ENCODE results near the gene NMT2.

The NMT2 gene

DNA sequence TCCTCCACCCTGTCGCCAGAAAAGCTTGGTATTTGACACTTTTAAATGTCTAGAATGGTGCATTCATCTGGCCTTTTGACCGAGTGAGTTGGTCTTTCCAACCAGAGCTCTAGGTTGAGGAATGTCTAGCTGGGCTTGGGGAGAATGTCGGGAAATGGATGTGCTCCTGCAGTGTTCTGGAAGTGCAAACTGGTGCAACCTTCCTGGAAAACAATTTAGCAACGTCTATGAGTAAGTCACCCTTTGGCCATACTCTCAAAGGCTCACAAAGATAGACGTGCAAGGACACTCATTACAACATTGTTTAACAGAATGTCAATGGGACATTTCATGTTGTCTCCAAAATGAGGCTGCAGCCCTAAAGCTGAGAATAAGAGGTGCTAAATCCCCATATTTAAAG, 12.2 kb upstream of the NMT2 start:
- DNase-seq, result no peak

- no peak for DNase-seq
Measured at GRCh38 chr10:15176269-15176668, 7.8 kb upstream of the NMT2 start.

GRCh38 chr10:15175587-15175986, 7.1 kb upstream of the NMT2 start:
- no peak for DNase-seq

DNA sequence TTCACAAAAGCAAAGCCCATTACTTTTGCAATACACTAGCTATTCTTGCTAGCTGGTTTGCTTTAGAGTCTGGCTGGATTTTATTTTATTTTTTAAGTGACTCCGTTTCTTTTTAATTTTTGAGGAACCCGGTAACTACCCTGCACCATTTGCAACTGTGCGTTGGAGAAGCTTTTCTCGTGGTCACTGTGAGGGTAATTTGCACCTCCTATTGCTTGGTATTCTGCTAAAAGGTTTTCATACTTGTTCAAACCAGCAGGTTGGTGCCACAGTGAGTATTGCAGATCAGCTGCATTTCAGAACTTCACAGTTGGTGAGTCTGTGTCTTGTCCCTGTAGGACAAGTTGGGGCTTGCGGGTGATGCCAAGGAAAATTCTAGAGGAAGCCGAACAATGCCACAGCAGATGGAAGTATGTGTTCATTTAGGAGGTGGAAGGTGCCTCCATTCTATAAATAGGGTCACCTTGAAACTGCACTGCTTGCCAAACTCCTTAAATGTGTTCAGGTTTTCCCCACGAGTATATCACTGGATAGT, 3.9 kb upstream of the NMT2 start:
- DNase-seq, result no peak

DNA sequence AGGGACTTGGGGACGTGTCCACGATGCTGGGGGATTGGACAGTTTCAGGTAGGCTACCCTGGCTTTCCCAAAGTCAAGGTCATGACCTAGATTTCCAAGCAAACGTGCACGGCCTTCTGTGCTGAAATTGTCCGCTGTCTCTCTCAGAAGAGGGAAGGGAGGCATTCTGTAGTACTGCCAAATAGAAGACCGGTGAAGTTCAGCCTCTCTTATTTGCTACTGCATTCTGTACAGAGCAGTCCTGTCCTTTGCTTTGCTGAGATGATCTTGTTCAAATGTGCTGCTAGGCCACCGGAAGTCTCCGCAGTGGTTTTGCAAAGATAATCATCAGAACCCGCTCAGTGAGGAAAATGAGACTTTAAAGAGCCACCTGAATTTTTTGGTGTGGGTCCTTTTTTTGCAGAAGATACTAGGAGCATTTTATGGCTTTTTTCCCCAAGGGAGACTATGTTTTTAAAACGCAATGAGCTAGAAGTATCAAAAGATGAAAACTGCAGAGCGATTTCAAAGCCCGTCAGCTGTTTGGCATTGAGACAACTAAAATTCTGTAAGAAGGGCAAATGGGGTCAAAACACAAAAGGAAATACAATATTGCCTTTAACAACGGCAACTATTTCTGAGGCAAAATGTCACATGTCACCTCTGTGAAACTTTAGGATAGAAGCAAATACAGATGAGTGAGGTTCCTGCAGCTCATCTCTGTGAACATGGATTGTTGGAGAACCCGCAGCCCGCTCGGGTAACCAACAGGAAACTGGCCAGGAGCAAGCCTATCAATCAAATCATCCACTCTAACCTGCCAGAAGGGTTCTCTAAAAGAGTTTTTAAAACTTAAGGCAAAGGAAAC, 1.3 kb upstream of the NMT2 start:
- DNase-seq, result no peak

DNA sequence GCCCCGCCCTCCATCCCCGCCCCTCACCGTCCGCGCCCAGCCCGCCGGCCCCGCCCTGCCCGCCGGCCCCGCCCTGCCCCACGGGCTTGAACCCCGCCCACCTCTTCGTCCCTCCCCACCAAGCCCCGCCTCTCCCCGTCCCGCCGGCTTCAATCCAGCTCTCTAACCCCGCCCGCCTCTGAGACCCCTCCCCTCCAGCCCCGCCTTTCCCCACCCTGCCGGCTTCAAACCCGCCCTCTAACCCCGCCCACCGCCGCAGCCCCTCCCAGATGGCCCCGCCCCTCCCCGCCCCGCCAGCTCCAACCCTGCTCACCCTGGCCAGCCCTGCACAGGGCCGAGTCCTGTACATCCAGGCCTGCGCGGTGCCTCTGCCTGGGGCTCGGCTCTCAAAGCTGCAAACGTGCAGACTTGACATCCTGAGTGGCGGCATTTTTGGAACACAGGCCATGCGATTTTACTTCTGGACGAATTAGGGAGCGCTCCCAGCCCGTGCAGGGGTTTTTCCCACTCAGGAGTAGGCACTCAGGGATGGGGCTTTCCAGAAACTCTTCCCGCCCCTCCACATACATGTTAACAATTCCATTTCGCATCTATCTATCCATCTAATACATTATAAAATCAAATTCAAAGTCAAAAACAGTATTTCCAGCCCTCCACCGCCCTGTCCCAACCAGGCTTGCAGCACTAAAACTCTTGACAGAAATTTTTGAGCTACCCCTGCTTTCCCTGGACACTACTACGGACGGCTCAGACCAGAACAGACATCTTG, 477 bp upstream of the NMT2 start:
- DNase-seq, result peak; percentile 97

GRCh38 chr10:15167411-15168290, 842 bp downstream of the NMT2 start:
- DNase-seq, result peak; percentile 36

GRCh38 chr10:15166325-15166724, 2.2 kb downstream of the NMT2 start:
- no peak for DNase-seq

DNA sequence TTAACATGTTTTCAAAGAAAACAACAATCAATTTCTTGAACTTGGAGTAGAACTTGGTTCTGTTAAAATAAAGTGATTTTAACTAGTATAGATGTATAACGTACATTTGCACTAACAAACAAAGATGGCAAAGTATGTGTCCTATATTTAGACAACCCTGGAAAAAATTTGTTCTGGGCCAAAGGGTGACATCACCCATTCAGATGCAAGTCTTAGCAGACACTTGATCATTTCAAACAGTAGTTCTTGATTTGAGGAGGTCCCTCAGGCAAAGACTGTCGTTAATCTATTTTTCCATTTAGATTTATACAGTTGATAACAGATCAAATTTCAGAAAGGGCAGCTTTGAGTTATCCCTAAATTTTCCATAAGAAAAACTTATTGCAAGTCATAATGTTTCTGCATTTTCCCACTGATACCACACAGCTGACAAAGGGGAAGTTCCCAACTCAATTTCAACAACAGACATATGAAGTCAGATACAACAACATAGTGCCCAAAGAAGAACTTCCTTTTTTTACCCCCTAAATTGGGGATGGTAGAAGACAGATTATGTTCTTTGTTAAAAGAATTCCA, 5.2 kb downstream of the NMT2 start:
- DNase-seq, result no peak

DNA sequence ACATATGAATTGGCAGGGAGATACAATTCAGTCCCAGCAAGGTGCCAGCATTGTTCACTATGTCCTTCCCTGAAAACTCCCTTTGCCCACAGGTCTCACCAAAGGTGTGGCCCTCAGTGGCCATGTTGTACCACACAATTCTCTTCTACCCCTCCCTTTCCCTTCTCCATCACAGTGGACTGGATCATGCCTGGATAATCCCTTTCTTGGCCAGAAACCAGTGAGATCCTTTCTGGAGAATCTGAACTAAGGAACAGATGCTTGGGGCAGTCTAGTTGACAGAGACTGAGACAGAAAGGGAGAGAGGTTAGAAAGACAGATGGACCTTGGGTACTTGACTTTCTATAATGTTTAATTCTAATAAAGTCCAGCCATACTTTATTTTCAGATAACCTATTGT, 9.5 kb downstream of the NMT2 start:
- no peak for DNase-seq

DNA sequence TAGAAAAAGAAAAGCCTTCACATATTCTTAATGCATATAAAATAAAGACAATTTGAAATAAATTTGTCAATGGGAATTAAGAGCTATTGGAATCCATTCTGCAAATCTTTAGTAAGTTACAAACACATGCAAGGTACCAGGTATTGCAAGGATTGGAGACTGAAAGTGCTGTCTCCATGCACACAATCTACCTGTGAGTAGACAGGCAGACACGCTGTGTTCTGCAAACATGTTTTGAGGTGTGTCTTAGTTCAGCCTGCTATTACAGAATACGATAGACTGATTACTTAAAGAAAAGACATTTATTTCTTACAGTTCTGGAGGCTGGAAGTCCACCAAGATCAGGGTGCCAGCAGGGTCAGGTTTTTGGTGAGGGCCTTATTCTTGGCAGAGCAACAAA, 10.0 kb downstream of the NMT2 start:
- DNase-seq, result no peak

DNA sequence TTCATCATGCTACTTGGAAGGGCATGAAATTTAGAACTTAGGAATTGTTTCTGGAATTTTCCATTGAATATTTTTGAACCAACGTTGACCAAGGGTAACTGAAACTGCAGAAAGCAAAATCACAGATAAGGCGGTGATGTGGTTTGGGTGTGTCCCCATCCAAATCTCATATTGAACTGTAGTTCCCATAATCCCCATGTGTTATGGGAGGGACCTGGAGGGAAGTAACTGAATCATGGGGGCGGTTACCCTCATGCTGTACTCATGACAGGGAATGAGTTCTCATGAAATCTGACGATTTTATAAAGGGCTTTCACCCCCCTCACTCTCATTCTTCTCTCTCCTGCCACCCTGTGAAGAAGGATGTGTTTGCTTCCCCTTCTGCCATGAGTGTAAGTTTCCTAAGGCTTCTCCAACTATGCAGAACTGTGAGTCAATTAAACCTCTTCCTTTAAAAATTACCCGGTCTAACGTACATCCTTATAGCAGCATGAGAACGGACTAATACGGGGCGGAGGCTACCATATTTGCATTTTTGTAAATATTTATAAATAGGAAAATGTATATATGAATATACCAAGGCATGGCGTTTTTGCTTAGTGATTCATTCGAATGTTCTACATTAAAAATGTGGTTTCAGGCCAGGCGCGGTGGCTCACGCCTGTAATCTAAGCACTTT, 12.4 kb downstream of the NMT2 start:
- no peak for DNase-seq

GRCh38 chr10:15152556-15152955, 15.9 kb downstream of the NMT2 start:
- DNase-seq, result no peak

- DNase-seq, result no peak
Measured at GRCh38 chr10:15150563-15150962, 17.9 kb downstream of the NMT2 start.

DNA sequence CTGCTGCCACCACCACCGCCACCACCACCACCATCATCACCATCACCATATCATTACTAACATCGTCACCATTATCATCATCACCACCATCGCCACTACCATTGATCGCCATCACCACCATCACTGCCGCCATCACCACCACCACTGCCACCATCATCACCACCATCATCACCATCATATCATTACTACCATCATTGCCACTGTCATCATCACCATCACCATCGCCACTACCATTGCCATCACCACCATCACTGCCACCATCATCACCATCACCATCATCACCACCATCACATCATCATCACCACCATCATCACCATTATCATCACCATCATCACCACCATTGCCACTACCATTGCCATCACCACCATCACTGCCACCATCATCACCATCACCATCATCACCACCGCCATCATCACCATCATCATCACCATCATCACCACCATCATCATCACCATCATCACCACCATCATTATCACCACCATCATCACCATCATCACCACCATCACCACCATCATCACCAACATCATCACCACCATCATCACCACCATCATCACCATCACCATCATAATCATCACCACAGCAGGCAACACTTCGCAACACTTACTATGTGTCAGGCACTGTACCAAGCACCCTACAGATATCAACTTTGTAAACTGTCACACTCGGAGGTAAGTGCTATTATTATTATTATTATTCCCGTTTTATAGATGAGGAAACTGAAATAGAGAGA, 19.3 kb downstream of the NMT2 start:
- no peak for DNase-seq

DNA sequence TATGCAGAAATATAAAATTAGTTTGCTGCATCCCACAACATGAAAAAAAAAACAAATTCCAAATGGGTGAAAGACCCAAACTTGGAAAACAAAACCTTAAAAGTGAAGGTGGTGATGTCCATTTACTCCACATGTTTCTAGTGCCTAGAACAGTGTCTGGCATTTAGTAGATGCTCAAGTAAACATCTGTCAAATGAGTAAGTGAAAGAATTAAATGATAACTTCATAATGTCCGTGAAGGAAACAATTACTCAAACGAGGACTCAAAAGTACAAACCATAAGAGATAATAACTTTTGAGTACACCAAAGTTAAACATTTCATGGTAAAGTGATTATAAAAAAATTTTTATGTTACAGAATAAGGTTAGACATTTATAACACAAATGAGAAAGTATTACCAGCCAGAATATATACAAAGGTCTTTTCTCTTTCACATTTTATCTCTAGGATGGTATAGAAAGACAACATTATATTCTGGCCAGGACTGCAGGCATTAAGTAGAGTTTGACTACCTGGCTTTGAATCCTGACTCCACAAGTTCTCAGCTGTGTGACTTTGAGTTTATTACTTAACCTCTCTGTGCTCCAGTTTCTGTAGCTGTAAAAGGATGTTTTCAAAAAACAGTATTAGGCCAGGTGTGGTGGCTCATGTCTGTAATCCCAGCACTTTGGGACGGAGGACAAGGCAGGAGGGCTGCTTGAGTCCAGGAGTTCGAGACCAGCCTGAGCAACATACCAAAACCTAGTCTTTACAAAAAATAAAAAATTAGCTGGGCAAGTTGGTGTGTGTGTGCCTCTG, 20.7 kb downstream of the NMT2 start:
- DNase-seq, result no peak

GRCh38 chr10:15146366-15146765, 22.1 kb downstream of the NMT2 start:
- no peak for DNase-seq

DNA sequence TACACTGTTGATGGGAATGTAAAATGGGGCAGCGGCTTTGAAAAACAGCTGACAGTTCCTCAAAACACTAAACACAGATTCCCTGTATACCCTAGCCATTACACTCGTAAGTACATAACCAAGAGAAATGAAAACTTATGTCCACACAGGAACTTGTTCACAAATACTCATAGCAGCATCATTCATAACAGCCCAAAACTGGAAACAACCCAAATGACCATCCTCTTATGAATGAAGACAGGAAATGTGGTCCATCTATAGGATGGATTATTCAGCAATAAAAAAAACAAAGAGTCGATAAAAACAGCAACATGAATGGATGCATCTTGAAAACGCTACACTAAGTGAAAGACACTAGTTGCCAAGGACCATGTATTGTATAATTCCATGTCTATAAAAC, 23.7 kb downstream of the NMT2 start:
- DNase-seq, result no peak

- DNase-seq, result no peak
Measured at GRCh38 chr10:15141136-15142054, 27.1 kb downstream of the NMT2 start.
